Fibroblast of lung (primary cell): ENCODE measurements around the gene FAM111B. TPM values are rescaled to one million over a fixed set of nuclear protein-coding genes. Genes with fewer than 3 reads are reported as not detected.

Experiments
- DNase-seq, 2 donors: peaks; one replicate each; pipeline versions ENCODE4 v3.0.0 to v3.0.0-alpha.2; 2010; ENCODE audit warnings: low read depth in 2 of 2
- H2AFZ ChIP-seq: 2 replicates; pipeline ENCODE4 v1.5.1; 2012; ENCODE audit warnings: low read length, control low read depth, inconsistent platforms
- H3K27ac ChIP-seq: 2 replicates; pipeline ENCODE4 v1.5.1; 2011; ENCODE audit warnings: low read length, control low read depth; ENCODE audit not compliant: insufficient read depth
- H3K27me3 ChIP-seq: 2 replicates; pipeline ENCODE4 v1.5.1; 2011; ENCODE audit warnings: mild to moderate bottlenecking, low read length; ENCODE audit not compliant: control insufficient read depth, insufficient read depth
- H3K36me3 ChIP-seq: 2 replicates; pipeline ENCODE4 v1.5.1; 2011; ENCODE audit warnings: low read length; ENCODE audit not compliant: control insufficient read depth, insufficient read depth
- H3K4me1 ChIP-seq: 2 replicates; pipeline ENCODE4 v1.5.1; 2011; ENCODE audit warnings: low read length; ENCODE audit not compliant: control insufficient read depth, insufficient read depth; ENCODE audit errors: extremely low read depth
- H3K4me2 ChIP-seq: 2 replicates; pipeline ENCODE4 v1.5.1; 2011; ENCODE audit warnings: low read length, control low read depth; ENCODE audit not compliant: insufficient read depth; ENCODE audit errors: extremely low read depth
- H3K4me3 ChIP-seq, 4 experiments: fragments of 200-600 bp in 1 of 4; sonication (generic) in 1 of 4; replicated peaks in 1 of 4; 2 replicates each; pipeline ENCODE4 v1.5.1; 2011 to 2016; ENCODE audit warnings: low read length in 4 of 4, low read depth in 3 of 4, mild to moderate bottlenecking in 3 of 4, control low read depth in 2 of 4, inconsistent platforms in 1 of 4, mixed read lengths in 1 of 4; ENCODE audit not compliant: insufficient read depth in 1 of 4; ENCODE audit errors: control extremely low read depth in 1 of 4
- H3K79me2 ChIP-seq: 2 replicates; pipeline ENCODE4 v1.5.1; 2012; ENCODE audit warnings: mild to moderate bottlenecking, low read length, inconsistent platforms; ENCODE audit not compliant: control insufficient read depth, insufficient read depth
- H3K9ac ChIP-seq: 2 replicates; pipeline ENCODE4 v1.5.1; 2011; ENCODE audit warnings: mild to moderate bottlenecking, low read length, control low read depth; ENCODE audit not compliant: insufficient read depth
- H3K9me3 ChIP-seq: 2 replicates; pipeline ENCODE4 v1.5.1; 2012; ENCODE audit warnings: low read depth, low read length; ENCODE audit not compliant: control insufficient read depth, insufficient read depth
- H4K20me1 ChIP-seq: 2 replicates; pipeline ENCODE4 v1.5.1; 2011; ENCODE audit warnings: low read length; ENCODE audit not compliant: control insufficient read depth, insufficient read depth; ENCODE audit errors: extremely low read depth
- EZH2 ChIP-seq: IDR thresholded peaks from 2 replicates; pipeline ENCODE4 v1.5.1; 2012; ENCODE audit warnings: low read length, control low read depth, mild to moderate bottlenecking; ENCODE audit errors: missing control alignments
- polyA plus RNA-seq, 2 donors: library from polyadenylated mRNA; depleted of rRNA in 1 of 2; stranded (reverse) in 1 of 2; unstranded in 1 of 2; fragments of >200 nt; gene quantifications; 2 replicates each; pipeline ENCODE4 v1.2.1, GENCODE V29; 2011 to 2012; ENCODE audit warnings: missing spikeins in 1 of 2
- total RNA-seq: library from RNA; depleted of rRNA; stranded (reverse); fragments of >200 nt; gene quantifications from 2 replicates; pipeline ENCODE4 v1.2.1, GENCODE V29; 2014
- TF ChIP-seq, protein P1 (sequence below), 2 donors: IDR thresholded peaks in 1 of 2; conservative IDR thresholded peaks in 1 of 2; 1 replicate in 1 of 2; 2 replicates in 1 of 2; pipeline ENCODE4 v1.5.1; 2011 to 2012; ENCODE audit warnings: low read length in 2 of 2, control low read depth in 1 of 2, inconsistent platforms in 1 of 2, low read depth in 1 of 2, mild to moderate bottlenecking in 1 of 2

Gene FAM111B
- total and polyA plus RNA-seq, 2 donors (not counting 1 experiment from before 2014, with no cell fraction given): 0.33 to 6.2 TPM

DNA sequence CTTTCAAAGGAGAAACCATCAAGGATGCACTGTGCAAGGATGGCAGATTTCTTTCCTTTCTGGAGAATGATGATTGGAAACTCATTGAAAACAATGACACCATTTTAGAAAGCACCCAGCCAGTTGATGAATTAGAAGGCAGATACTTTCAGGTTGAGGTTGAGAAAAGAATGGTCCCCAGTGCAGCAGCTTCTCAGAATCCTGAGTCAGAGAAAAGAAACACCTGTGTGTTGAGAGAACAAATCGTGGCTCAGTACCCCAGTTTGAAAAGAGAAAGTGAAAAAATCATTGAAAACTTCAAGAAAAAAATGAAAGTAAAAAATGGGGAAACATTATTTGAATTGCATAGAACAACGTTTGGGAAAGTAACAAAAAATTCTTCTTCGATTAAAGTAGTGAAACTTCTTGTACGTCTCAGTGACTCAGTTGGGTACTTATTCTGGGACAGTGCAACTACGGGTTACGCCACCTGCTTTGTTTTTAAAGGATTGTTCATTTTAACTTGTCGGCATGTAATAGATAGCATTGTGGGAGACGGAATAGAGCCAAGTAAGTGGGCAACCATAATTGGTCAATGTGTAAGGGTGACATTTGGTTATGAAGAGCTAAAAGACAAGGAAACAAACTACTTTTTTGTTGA, 45.4 kb downstream of the FAM111B start:
- DNase-seq: no peak
- H3K4me1 ChIP-seq: no peaks in the 10 kb centered on the region
- peaks cover 3% of the 10 kb centered on the region for H3K79me2 ChIP-seq
- no peak overlapping the region for H3K4me3 ChIP-seq
- no peaks in the 10 kb centered on the region for H3K27me3 ChIP-seq
- H3K9me3 ChIP-seq: no peaks in the 10 kb centered on the region
- H3K27ac ChIP-seq: no peak overlapping the region
- no peak for TF ChIP-seq EZH2
- TF ChIP-seq, protein P1, sequence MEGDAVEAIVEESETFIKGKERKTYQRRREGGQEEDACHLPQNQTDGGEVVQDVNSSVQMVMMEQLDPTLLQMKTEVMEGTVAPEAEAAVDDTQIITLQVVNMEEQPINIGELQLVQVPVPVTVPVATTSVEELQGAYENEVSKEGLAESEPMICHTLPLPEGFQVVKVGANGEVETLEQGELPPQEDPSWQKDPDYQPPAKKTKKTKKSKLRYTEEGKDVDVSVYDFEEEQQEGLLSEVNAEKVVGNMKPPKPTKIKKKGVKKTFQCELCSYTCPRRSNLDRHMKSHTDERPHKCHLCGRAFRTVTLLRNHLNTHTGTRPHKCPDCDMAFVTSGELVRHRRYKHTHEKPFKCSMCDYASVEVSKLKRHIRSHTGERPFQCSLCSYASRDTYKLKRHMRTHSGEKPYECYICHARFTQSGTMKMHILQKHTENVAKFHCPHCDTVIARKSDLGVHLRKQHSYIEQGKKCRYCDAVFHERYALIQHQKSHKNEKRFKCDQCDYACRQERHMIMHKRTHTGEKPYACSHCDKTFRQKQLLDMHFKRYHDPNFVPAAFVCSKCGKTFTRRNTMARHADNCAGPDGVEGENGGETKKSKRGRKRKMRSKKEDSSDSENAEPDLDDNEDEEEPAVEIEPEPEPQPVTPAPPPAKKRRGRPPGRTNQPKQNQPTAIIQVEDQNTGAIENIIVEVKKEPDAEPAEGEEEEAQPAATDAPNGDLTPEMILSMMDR (conservative IDR thresholded peaks at IDR 0.05 in 1 of 2, IDR thresholded peaks at IDR 0.05 in 1 of 2; ENCODE audit: low read depth in 1 of 2, low read length in 2 of 2): no peak
- no peak overlapping the region for H2AFZ ChIP-seq
- no peaks in the 10 kb centered on the region for H4K20me1 ChIP-seq
- H3K36me3 ChIP-seq: no peaks in the 10 kb centered on the region
- H3K9ac ChIP-seq: no peak overlapping the region
- no peak overlapping the region for H3K4me2 ChIP-seq

DNA sequence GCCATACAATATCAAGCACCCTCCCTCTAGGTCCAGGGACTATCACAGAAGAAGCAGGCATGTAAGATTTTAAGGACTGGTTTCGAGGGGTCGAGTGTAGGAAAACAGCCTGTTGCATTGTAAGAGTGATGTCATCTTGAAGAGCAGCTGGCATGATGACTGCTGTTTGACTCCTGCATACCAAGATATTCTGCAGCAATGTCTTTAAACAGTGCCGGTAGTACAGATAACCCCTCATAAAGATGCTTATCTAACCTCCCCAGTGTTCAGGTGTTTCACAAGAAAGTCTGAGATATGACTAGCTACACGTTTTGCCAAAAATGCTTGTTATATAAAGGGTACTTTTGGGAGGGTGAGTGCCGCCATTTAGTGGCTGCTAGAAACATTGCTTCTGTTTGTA, 47.6 kb downstream of the FAM111B start:
- TF ChIP-seq, protein P1 (conservative IDR thresholded peaks at IDR 0.05 in 1 of 2, IDR thresholded peaks at IDR 0.05 in 1 of 2; ENCODE audit: low read depth in 1 of 2, low read length in 2 of 2): no peak
- no peak for TF ChIP-seq EZH2
- DNase-seq: no peak

DNA sequence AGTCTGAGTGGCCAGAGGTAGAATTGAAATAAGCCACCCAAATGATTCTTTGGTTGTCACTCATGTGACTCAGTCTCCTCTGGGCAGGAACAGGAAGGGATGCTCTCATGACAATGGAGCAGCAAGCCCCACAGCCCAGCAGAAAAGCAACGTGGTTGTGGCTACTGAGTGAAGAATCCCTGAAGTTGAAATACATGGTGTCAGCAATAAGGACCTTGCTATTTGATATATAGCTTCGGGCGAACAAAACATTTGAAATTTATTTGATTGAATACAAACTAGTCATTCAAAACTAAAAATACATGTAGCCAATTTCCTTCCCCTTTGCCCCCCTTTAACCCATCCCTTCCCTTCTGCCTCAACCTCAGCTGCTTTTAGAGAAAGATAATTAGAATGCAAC, 50.4 kb downstream of the FAM111B start:
- no peak overlapping the region for H3K4me3 ChIP-seq
- H3K9ac ChIP-seq: no peak overlapping the region
- no peaks in the 10 kb centered on the region for H3K9me3 ChIP-seq
- H3K79me2 ChIP-seq: no peaks in the 10 kb centered on the region
- no peaks in the 10 kb centered on the region for H3K36me3 ChIP-seq
- peaks cover 2% of the 10 kb centered on the region for H3K27me3 ChIP-seq
- H3K4me2 ChIP-seq: no peak overlapping the region
- H4K20me1 ChIP-seq: no peaks in the 10 kb centered on the region
- DNase-seq: no peak
- TF ChIP-seq EZH2: no peak
- TF ChIP-seq, protein P1 (conservative IDR thresholded peaks at IDR 0.05 in 1 of 2, IDR thresholded peaks at IDR 0.05 in 1 of 2; ENCODE audit: low read depth in 1 of 2, low read length in 2 of 2): no peak
- no peak overlapping the region for H3K27ac ChIP-seq
- H2AFZ ChIP-seq: no peak overlapping the region
- no peaks in the 10 kb centered on the region for H3K4me1 ChIP-seq

More for the DNA sequence above, 47.6 kb downstream of the FAM111B start:
- H3K9me3 ChIP-seq: no peaks in the 10 kb centered on the region
- no peaks in the 10 kb centered on the region for H3K79me2 ChIP-seq
- no peaks in the 10 kb centered on the region for H3K4me1 ChIP-seq
- no peaks in the 10 kb centered on the region for H3K36me3 ChIP-seq
- no peak overlapping the region for H3K4me2 ChIP-seq
- no peak overlapping the region for H3K4me3 ChIP-seq
- H3K27ac ChIP-seq: no peak overlapping the region
- H4K20me1 ChIP-seq: no peaks in the 10 kb centered on the region
- H2AFZ ChIP-seq: no peak overlapping the region
- no peaks in the 10 kb centered on the region for H3K27me3 ChIP-seq
- H3K9ac ChIP-seq: no peak overlapping the region
